Right ventricle myocardium superior (tissue), 1 donor: Measurements from ENCODE around the gene PPP2R5E. TPM values are rescaled to one million over a fixed set of nuclear protein-coding genes. Genes with fewer than 3 reads are reported as not detected.

ENCODE experiments used
- ATAC-seq: fragments of 200-7000 bp; cut with Tn5 transposase; one replicate; pipeline ENCODE4 v1.9.1; 2020; ENCODE audit warnings: mild to moderate bottlenecking; ENCODE audit not compliant: poor library complexity
- DNase-seq: peaks from one replicate; pipeline ENCODE4 v3.0.0-alpha.2; 2020
- intact Hi-C: fragments of 100-400 bp; cut with DNase I; formaldehyde crosslinking; loops from one replicate; pipeline ENCODE4 v1.11.2; 2022
- total RNA-seq: library from RNA; stranded (reverse); fragmentation: NEBNext Ultra II Directional; extraction: Animal tissue kit (Norgen Biotek cat#: 25700); gene quantifications from one replicate; pipeline ENCODE4 v1.2.1, GENCODE V29; 2021
- donor health status: DM: no; HTN: yes; CAD: no; lungs with severe emphysema.

Gene PPP2R5E
- total RNA-seq, 1 donor from 2014 or later, result 32.9 TPM

- ATAC-seq (no peak), DNase-seq (no peak)
- intact Hi-C loops, result no loop called here
Measured at GRCh38 chr14:63345826-63346225, 197.4 kb downstream of the PPP2R5E start.

DNA sequence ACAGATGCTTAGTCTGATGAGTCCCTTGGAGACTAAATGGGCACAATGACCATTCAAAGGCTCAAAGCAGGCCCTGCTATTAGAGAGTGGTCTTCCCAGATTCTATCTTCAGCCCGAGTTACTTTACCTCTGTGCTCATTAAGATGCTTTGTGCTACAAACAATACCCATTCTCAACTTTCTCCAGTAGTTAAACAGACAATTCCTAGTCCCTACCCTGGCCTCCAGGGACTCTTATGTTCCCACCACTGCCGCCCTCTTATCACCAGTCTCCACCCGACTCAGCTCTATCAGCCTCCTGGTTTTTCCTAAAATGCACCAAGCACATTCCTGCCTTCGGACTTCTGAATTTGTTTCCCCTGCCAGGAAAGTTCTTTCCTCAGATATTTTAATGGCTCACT lies 198.8 kb downstream of the PPP2R5E start:
- ATAC-seq (no peak), DNase-seq (no peak)
- intact Hi-C loops, result no loop called here

DNA sequence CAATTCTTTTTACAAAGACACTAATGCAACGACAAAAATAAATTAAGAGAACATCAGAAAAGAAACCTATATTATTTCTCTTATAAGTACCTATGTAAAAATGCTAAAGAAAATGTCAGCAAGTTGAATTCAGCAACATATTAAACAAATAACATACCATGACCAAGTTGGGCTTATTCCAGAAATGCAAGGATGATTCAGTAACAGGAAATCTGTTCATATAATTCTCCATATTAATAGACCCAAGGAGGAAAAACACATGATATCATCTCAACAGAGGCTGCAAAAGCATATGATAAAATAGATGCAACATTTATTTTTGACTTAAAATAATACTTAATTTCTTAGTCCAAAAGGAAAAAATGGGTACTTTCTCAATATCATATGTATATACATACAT lies 199.3 kb downstream of the PPP2R5E start:
- intact Hi-C loops, result no loop called here
- ATAC-seq (no peak), DNase-seq (no peak)

GRCh38 chr14:63342371-63342770 lies 200.8 kb downstream of the PPP2R5E start:
- ATAC-seq, result no peak
- DNase-seq, result no peak
- intact Hi-C loops, result no loop called here

- no peak for DNase-seq
- no peak for ATAC-seq
- intact Hi-C loops, result no loop called here
Measured at GRCh38 chr14:63328787-63329737, 214.1 kb downstream of the PPP2R5E start.

DNA sequence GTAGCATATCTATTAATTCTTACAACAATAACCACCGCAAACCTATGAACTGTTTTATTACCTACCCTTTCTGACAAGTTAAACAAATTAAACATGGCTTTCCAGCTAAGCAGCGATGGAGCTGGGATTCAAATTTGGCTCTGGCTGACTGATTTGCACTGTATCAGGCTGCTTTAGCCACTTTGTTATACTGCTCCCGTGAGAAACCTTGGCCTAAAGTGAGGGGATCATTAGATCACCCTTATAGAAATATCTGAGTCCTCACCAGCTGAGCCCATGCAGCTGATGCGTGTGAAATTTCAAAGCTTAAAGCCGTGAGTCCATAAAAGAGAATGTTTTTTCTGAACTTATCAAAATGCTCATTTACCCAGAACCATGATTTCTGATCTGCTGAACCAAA lies 216.3 kb downstream of the PPP2R5E start:
- intact Hi-C loops, result no loop called here
- no peak for ATAC-seq
- no peak for DNase-seq

- DNase-seq, result no peak
- intact Hi-C loops, result no loop called here
- no peak for ATAC-seq
Measured at GRCh38 chr14:63322897-63323573, 220.1 kb downstream of the PPP2R5E start.

DNA sequence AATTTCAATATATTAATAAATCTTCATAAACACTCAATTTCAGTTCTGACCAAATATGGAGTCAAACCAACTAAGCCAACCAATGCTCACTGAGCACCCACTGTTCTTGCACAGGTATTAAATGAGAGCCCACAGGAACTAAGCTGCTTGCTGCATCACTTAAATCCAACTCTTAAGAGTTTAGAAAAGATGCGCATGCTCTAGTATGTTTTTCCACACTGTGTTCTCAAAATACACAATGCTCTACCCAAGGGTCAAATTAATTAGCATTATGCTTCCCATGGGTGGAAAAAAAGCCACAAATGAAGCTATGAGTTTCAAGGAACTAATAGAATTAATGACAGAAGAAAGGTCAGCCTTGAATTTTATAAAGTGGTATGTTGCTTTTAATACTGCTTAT lies 220.7 kb downstream of the PPP2R5E start:
- intact Hi-C loops, result no loop called here

More for the DNA sequence above, 220.7 kb downstream of the PPP2R5E start:
- no peak for DNase-seq
- ATAC-seq, result no peak

Other genes with a start within 250 kb of the PPP2R5E start
- not detected for gene GPHB5, start 224.4 kb downstream of the PPP2R5E start, total RNA-seq
- gene WDR89, start 98.5 kb upstream of the PPP2R5E start, total RNA-seq, result 5.0 TPM
- gene SGPP1, start 184.7 kb upstream of the PPP2R5E start, total RNA-seq, result 5.6 TPM